ENCODE data around the gene DMRT3.
A peak's percentile ranks its signal among the peaks of the same experiment; 100 is the strongest.
"Not testable (repeated sequence)": the region's sequence is repeated elsewhere in the genome, so short reads cannot be mapped to it uniquely, and the experiment has no call there.

Gene DMRT3

DNA sequence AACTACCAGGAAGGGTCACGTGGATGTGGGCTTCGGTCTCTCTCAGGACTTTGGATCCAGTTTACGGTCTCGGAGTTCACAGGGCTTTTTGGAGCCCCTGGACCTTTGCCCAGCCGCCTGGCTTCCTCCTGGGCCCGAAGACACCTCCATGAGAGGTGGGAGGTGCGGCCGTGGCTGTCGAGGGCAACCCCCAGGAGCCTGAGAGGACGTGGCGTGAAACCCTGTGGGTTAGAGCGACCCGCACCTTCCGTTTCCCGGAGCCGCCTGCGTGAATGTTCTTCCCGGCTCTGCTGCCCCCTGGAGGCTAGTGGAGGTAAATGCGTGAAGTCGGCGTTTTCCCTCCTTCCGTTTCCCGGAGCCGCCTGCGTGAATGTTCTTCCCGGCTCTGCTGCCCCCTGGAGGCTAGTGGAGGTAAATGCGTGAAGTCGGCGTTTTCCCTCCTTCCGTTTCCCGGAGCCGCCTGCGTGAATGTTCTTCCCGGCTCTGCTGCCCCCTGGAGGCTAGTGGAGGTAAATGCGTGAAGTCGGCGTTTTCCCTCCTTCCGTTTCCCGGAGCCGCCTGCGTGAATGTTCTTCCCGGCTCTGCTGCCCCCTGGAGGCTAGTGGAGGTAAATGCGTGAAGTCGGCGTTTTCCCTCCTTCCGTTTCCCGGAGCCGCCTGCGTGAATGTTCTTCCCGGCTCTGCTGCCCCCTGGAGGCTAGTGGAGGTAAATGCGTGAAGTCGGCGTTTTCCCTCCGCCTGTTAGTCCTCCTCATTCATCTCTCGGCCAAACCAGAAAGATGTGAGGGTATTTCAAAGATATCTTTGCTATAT is 22.1 kb downstream of the DMRT3 start:
- not testable (repeated sequence) for DNase-seq (ENCODE audit: low spot score)

DNA sequence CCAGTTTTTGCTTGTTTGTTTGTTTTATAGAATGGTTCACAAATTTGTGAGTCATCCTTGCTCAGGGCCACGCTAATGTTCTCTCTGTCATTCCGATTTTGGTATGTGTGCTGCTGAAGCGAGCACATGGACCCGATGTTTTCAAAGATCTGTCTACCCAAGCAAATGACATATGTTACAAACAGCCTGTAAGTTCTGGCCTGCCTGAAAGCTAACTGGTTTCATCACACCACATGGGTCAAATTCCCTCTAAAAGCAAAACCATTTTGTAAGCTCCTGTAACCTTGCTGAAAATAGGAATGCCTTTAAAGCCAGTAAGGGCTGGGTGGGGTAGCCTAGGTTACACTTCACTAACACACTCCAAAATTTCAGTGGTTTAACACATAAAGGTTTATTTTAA is 25.4 kb downstream of the DMRT3 start:
- DNase-seq (ENCODE audit: low spot score), result no peak

DNA sequence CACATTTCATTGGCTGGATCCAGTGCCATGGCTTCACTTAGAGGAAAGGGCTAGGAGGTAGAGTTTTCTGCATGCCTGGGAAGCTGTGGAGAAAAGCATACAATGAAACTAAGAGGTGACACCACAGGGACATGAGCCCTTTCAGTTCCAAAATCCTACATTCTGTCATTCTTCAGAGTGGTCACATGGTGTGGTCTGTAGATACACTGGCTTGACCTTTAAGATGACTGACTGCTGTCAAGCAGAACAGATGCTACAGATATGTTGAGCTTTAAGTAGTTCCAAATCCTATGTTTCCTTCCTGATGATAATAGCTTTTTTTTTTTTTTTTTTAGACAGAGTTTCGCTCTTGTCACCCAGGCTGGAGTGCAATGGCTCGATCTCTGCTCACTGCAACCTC is 26.2 kb downstream of the DMRT3 start:
- no peak for DNase-seq (ENCODE audit: low spot score)

DNA sequence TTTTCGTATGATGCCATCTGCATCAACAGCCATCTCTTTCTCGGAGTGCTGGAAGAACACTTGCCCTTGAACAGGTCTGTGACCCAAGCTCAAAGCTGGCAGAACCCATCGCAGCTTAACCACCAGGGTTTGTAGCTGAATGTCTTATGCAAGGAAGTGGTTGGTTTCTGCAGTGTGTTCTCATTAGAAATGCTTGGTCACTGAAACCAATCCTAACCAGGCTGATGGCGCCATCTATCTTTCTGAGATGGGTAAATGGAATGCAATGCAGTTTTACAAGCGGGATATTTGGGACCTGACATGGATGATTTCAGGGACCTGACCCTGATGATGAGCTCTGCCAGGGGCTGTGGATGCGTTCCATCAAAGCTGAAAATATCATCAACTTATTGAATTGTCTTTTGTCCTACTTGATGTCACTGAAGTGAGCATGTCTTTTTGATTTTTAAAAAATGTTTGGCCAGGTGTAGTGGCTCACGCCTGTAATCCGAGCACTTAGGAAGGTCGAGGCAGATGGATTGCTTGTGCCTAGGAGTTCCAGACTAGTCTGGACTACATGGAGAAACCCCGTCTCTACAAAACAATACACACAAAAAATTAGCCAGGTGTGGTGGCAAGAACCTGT is 28.7 kb downstream of the DMRT3 start:
- no peak for DNase-seq (ENCODE audit: low spot score)

DNA sequence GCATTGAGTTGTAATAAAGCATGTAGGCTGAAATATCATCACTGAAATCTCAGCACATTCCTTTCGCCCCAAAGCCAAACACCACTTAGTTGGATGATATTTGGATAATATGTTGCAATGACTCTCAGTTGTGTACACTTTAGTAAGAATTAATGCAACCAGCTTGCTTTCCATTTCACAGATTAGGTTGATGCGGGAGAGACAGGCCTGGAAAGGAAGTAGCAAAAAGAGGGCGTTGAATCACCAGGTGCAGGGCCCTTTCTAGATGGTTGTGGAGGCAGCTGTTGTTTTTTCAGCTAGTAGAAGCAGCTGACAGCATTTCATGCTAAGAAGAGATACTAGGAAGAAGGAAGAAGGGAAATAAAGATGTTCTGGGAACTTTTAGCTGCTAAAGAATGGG is 30.9 kb downstream of the DMRT3 start:
- no peak for DNase-seq (ENCODE audit: low spot score)

DNA sequence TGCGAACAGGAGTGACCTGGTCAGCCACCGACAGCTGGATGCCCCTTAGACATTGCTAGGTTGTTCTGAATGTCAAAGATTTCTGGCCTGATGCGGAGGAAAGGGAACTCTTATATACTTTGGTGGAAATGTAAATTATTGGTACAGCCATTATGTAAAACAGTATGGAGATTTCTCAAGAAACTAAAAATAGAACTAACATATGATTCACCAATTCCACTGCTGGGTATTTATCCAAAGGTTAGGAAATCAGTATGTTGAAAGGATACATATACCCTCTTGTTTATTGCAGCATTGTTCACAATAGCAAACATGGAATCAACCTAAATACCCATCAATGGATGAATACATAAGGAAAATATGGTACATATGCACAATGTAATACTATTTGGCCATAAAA is 31.8 kb downstream of the DMRT3 start:
- no peak for DNase-seq (ENCODE audit: low spot score)

DNA sequence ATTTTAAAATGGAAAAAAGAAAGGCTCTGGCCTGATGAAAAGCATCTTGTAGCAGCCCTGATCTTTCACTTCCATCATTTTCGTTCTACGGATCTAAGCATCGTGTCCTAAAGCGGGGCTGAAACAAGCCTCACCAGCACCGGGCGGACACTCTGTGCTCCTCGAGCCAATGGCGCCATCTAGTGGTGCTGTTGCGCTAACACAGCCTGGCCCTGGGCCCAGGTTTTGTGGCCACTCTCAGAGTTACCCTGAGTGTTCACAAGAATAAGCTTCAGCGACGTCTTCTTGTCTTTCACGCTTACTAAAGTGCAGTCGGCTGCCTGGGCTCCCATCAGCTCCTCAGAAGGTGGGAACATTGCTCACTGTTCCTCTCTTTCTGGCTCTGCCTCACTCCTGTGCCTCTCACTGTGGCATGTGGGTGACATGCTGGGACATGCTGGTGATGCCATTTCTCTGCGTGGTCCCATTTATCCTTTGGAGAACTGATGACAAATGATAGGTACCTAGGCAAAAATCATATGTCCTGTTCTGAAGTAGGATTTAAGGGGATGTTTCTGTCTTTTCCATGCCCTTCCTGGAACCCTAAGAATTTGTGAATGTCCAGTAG is 32.7 kb downstream of the DMRT3 start:
- DNase-seq (ENCODE audit: low spot score), result peak; percentile 73

DNA sequence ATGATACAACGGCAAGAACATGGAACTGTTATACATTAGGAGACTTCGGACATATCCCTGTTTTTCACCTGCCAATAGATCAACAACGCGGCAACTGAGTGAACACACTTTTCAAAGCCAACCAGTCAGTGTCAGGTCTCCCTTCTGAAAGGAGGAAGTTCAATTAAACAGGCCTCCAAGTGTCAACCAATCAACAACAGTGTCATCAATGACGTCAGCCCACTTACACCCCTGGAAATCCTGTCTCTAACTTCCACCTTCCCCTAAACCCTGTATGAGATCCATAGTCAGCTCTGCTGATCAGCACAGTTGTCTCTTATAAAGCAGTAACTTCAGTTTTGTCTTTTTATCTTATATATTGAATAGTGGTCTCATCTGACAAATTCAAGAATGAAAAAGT is 36.6 kb downstream of the DMRT3 start:
- no peak for DNase-seq (ENCODE audit: low spot score)

DNA sequence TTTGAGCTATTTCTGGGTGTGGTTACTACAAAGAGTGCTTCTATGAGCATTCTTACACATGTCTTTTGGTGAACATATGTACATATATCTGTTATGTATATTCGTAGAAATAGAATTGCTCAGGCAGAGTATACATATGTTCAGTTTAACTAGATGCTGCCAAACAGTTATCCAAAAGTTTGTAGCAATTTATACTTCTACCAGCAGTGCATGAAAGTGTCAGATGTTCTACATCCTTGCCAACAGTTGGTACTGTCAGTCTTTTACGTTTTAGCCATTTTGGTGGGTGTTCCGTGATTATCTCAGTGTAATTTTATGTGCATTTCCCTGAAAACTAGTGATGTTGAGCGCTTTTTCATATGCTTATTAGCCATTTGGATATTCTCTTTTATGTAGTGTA is 37.8 kb downstream of the DMRT3 start:
- no peak for DNase-seq (ENCODE audit: low spot score)

DNA sequence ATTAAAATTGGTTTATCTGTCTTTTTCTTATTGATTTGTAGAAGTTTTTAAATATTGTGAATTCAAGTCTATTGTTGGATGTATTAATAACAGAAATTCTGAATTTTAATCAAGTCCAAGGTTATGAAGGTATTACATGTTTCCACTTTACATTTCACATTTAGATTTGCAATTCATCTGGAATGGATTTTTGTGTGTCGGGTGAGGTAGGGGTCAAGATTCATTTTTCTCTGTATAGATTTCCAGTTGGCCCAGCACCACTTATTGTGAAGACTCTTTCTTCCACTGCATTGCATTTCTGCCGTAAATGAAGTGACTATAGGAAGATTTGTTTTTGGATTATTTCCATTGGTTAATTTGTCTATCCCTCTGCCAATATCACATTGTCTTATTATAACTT is 38.2 kb downstream of the DMRT3 start:
- DNase-seq (ENCODE audit: low spot score), result no peak

DNA sequence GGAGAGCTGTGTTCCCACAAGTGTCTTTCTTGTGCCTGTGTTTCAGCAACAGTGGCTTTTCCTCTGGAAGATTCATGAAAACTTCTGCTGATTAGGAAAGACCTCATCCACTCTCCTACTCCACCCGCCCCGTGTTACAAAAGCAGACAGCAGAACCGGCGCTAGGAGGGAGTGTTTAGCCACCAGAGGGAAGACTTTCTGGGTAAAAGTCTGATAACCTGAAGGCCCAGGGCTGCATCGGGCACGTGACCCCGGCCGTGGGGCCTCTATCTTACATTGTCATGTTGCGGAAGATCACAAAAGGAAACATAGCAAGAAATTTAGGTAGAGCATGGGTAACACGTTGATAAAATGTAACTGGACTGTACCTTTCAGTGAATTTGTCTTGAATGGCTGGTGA is 41.7 kb downstream of the DMRT3 start:
- no peak for DNase-seq (ENCODE audit: low spot score)

DNA sequence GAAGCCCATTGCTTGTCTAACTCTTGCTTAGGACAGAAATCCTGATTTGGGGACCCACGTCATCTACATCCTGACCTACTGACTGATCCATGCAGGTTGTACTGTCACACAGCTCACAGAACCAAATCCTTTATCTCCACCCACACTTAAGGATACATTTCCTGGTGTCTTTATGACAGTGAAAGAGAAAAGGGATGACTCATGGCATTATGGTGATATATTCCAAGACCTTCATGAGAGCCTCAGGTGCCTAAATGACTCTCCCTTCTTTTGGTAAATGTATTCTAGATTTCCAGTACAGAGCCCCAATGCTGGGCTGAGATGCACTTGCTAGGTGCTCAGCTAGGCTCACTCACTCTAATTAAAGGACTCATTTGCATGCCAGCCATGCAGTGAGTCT is 47.7 kb downstream of the DMRT3 start:
- DNase-seq (ENCODE audit: low spot score), result no peak

DNA sequence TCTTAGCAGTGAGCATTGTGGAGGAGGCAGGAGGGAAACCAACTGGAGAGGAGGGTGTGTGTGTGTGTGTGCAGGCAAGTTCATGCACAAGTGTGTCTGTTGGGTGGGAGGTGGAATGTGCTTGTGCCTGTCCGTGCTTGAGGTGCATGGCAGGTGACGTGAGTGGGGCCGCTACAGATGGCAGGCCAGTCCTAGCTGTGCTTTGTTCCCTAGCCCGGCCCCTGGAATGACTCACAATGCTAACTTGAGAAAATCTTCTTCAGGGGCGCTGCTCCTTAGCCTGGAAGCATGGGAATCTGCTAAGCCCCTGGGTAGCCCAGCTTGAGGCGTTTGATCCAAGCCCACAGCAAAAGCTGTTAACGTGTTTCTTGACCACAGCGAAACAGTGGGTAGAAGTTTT is 48.7 kb downstream of the DMRT3 start:
- DNase-seq (ENCODE audit: low spot score), result no peak

DNA sequence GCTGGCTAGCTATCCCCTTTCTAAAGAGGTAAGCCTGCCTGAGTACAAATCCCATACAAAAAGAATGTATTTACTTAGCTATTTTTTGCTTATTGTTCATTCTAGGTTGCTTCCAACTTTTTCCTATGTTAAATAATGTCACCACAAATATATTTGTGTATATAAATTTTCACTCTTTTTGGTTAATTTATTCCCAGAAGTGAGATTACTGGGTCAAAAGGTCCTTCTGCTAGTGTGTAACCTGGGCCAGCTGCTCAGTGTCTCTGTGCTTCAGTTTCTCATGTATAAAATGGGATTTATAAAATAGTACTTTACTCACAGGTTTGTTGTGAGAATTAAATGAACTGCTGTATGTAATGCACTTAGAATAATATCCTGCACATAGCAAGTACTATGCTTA is 49.8 kb downstream of the DMRT3 start:
- DNase-seq (ENCODE audit: low spot score), result no peak

DNA sequence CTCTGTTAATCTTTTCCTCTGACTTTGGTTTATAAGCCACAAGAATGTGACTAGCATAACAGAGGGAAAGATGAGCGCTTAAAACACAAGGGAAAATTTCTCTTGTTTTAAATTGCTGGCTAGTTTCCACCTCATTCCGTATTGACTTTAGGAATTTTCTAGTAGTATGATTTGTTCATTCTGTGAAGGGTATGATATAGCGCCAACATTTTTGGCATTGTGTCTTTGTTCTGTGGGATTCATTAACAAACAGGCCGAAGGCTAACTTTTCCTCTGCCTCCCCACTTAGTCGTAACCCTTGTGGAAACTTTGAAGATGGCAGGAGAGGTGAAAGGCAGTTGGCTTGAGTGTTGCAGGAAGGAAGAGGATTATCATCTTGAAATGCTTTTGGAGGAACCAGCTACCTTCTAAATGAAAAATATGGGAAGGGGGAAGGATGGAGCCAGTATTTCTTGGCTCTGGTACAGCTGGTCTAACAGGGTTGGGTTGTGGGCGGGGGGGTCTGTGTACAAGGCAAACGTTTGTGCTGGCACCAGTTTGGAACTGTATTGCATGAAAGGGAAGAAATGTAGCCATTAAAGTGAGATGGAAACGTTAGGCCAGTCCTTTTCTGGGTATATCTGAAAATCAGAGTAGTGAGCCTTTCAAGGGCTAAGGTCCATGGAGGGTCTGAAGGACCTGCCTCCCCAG is 52.2 kb downstream of the DMRT3 start:
- no peak for DNase-seq (ENCODE audit: low spot score)

DNA sequence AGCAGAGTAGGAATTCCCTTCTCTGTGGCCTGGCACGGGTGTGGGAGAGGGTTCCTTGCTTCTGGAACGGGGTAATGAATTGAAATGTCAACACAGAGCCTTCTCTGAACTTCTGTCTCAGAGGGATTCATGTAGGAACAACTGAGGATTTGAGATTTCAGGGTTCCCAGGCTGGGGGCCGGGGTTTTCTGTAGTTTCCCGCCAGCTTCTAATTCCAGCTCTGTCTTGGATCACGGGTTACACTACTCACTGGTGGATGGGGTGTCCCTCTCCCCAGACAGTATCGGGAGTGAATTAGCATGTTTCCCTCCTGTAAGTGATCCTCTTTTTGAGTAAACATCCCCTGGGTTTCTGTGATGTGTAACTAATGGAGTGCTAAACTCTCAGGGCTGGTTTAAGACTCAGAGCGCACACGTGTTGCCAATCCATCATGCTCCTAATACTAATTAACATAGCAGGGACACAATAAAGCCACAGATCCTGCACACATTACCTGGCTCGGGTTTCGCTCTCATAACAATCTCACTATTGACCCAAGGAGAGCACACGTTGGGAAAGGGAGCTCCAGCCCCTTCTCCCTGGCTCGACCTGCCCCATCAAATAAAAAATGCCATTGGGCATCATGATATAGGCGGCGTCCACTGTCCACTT is 55.6 kb downstream of the DMRT3 start:
- no peak for DNase-seq (ENCODE audit: low spot score)

DNA sequence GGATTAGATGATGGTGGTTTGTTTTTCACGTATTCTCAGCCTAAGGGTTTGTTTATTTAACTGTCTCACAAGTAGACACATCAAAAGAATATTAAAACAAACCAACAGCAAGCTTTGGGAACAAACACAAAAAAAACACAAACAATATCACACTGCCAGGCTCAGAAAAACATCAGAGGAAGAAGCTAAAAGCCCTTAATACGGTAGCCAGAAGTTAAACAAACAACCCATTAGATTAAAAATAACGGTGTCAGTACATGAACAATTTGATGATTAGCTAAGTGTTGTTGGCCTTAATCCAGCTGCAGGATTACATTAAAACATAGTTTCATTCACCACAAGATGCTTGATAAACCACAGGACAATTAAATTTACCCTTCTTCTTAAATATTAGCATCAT is 57.8 kb downstream of the DMRT3 start:
- DNase-seq (ENCODE audit: low spot score), result no peak

DNA sequence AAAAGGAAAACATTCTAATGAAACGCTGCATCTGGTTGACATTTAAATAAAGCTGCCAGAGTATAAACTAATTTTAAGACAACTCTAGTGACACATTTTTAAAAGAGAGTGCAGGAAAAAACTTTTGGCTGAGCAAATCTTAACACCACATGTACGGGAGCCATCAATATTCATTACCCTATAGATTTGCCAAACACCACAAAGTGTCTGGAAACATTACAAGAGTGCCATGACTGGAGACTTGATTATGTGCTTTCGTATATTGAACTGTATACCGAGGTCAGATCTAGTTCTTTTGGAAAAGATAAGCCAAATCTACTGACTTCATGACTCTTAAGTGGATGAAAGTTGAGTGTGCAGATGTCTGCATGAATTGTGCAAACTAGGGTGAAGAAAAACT is 63.1 kb downstream of the DMRT3 start:
- DNase-seq (ENCODE audit: low spot score), result no peak
